Measurements from ENCODE around the gene G2E3.
"Not testable (repeated sequence)": the region's sequence is repeated elsewhere in the genome, so short reads cannot be mapped to it uniquely, and the experiment has no call there.

G2E3 gene

DNA sequence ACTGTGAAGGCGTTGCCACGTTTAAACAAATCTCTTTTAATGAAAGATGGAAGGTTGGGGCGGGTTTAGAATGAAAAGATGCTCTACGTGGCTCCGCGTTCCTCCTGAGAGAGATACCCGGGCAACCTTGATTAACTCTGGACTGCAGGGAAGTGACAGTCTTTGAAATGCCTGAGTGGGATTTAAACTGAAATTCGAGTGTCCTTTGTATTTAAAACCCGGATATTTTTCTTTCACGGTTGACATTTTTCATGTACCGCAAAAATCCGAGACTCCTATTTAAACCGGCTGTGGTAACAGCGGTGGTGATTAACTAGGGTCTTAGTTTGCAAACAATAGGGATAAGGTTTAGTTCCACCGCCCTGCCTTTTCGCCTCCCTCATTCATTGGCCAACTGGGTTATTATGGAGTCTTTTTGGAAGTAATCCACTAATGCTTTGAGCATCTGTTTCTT, 707 bp downstream of the G2E3 start:
- no peak for DNase-seq (ENCODE audit: low spot score)

DNA sequence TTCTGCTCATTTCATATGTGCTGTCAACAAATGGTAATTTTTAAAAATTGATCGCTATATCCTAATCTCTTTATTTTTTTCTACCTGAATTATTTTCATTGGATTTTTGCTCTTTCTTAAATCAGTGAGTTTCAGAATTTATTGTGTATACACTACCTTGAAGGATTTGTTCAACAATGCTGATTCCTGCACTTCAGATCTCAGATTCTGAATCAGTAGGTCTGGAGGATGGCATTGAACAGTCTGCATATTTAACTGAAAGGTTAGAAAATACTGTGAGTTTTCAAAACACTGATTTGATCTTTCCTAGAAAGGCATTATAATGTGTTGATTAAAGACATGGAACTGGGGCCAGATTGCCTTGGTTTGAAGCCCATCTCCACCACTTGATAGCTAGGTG, 1.6 kb downstream of the G2E3 start:
- no peak for DNase-seq (ENCODE audit: low spot score)

DNA sequence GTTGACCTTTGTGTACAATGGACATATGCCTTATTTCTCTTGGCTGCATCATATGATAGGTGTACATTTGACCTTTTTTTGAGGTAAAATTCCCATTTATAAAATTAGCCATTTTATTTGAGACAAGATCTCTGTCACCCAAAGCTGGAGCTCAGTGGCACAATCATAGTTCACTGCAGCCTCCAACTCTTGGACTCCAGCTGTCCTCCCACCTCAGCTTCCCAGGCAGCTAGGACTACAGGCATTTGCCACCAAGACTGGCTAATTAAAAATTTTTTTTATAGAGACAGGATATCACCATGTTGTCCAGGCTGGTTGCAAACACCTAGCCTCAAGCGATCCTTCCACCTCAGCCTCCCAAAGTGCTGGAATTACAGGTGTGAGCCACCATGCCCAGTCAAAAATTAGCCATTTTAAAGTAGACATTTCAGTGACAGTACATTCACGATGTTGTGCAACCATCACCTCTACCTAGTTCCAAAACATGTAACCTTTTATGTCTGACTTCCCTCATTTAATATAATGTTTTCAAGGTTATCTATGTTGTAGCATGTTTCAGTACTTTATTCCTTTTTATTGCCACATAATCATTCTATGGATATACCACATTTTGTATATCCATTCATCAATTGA, 5.4 kb downstream of the G2E3 start:
- DNase-seq (ENCODE audit: low spot score) = no peak

DNA sequence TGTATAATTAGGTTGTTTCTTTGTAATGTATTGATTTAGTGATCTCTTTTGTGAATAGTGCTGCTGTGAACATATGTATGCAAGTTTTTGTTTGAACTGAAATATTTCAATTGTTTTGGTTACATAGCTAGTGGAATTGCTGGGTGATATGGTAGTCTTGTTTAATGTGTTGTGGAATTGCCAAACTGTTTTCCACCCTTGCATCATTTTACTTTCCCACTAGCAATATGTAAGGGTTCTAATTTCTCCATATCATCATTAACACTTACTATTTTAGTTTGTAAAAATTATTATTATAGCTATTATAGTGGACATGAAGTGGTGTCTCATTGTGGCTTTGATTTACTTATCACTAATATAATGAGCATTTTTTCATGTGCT, 5.9 kb downstream of the G2E3 start:
- no peak for DNase-seq (ENCODE audit: low spot score)

DNA sequence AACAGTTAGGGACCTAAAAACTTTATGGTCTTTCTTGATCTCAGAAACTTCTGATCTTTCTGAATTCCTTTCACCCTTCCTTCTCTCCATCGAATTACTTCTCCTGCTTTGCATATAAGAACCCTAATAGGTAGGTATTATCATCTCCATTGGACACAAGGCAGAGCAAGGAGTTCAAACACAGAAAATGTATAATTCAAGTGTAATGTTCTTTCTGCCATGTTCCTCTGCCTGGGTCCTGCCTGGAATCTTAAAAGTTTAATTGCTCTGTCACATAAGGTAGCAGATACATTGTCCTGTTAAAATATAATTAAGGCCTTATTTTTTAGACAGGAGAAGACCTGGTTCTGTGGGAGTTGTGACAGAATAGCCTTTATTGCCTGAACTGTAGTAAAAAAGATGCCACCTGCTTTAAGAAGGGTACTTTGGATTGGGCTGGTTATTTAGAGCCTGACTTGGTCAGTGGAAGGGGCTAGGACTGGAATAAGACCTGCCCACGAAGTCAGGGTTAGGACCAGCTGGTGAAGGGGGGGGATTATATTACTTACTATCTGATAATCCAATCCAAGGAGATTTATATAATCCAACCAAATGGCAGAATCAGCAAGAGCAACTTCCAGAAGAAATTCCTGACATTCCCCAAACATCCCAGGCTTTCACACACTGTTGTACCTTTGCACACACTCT, 10.4 kb downstream of the G2E3 start:
- DNase-seq (ENCODE audit: low spot score) = no peak

DNA sequence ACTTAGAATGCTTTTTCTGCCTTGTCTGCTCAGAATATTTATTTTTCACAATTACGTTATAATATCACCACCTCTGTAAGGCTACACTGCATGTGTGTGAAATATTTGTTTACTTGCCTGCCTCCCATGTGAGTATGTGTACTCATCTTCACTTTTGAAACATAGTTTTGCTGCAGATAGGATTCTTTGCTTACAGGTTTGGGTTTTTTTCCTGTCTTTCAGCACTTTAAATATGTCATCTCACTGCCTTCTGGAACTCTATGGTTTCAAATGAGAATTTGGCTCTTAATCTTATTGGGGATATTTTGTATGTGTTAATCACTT, 10.9 kb downstream of the G2E3 start:
- DNase-seq (ENCODE audit: low spot score) = no peak

DNA sequence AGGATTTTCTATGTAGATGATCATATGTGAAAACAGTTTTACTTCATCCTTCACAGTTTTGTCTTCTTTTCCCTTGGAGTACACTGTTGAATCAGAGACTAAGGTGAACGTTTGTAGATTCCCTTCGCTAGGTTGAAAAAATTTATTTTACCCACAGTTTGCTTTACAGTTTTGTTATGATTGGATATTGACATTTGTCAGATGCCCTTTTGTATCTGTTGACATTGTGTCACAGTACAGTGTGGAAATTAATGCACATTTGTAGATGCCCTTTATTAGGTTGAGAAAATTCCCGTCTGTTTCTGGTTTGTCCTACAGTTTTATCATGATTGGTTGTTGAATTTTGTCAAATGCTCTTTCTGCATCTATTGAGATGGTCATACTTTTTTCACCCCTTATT, 13.3 kb downstream of the G2E3 start:
- no peak for DNase-seq (ENCODE audit: low spot score)

DNA sequence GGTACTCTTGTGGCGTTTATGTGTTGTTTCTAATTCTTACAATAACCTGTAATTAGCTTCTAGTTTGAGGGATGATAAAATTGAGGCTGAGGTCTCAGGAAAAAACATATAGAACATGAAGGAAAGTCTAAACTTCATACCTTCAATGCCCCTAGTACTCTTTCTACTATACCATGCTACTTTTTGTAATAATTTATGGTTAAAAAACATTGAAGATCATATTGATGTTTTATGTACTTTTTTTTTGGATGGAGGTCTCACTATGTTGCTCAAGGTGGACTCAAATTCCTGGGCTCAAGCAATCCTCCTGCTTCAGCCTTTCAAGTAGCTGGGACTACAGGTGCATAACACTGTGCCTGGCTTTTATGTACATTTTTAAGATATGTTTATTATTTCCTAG, 13.8 kb downstream of the G2E3 start:
- no peak for DNase-seq (ENCODE audit: low spot score)

DNA sequence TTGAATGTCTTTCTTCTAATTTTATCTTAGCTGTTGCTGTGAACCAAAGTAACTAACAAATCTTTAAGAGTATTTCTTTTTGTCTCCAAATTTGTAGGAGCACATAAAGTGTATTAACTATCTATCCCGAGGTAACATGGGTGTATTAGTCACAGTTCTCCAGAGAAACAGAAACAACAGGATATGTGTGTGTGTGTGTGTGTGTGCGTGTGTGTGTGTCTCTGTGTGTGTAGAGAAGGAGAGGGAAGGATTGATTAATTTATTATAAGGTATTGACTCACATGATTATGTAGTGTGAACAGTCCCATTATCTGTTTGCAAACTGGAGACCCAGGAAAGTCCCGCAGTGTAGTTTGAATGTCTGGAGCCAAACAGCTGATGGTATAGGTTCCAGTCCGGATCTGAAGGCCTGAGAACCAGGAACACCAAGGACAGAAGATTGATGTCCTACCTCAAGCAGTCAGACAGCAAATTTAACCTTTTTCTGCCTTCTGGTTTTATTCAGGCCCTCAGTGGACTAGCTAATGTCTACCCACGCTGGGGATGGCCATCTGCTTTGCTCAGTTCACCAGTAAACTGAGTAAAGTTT, 14.4 kb downstream of the G2E3 start:
- DNase-seq (ENCODE audit: low spot score) = no peak

DNA sequence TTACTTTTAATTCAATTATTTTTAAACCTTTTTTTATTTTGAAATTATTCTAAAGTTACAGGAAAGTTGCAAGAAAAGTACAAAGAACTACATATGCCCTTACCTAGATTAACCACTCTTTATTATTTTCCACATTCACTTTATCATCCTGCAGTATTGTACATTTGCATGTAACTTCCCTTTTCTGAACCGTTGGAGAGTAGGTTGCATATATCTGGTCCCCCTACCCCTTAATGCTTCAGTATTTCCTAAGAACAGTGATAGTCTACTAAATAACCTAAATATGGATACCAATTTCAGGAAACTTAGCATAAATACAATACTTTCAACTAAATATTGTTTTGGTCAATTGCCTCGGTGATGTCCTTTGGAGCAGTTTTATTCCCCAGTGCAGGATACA, 15.0 kb downstream of the G2E3 start:
- no peak for DNase-seq (ENCODE audit: low spot score)

DNA sequence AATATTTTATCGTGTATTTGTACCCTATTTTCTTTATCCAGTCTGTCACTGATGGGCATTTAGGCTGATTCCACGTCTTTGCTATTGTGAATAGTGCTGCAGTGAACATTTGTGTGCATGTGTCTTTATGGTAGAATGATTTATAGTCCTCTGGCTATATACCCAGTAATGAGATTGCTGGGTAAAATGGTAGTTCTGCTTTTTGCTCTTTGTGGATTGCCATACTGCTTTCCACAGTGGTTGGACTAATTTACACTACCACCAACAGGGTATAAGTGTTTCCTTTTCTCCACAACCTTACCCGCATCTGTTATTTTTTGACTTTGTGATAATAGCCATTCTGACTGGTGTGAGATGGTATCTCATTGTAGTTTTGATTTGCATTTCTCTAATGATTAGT, 15.8 kb downstream of the G2E3 start:
- DNase-seq (ENCODE audit: low spot score) = not testable (repeated sequence)

DNA sequence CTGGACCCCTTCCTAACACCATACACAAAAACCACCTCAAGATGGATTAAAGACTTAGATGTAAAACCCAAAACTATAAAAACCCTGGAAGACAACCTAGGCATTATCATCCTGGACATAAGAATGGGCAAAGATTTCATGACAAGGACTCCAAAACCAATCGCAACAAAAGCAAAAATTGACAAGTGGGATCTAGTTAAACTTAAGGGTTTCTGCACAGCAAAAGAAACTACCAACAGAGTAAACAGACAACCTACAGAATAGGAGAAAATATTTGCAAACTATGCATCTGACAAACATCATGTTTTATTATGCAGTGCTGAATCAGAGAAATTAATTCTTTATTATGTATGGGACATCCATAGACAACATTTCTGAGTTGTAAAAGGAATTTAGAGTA, 17.4 kb downstream of the G2E3 start:
- not testable (repeated sequence) for DNase-seq (ENCODE audit: low spot score)

DNA sequence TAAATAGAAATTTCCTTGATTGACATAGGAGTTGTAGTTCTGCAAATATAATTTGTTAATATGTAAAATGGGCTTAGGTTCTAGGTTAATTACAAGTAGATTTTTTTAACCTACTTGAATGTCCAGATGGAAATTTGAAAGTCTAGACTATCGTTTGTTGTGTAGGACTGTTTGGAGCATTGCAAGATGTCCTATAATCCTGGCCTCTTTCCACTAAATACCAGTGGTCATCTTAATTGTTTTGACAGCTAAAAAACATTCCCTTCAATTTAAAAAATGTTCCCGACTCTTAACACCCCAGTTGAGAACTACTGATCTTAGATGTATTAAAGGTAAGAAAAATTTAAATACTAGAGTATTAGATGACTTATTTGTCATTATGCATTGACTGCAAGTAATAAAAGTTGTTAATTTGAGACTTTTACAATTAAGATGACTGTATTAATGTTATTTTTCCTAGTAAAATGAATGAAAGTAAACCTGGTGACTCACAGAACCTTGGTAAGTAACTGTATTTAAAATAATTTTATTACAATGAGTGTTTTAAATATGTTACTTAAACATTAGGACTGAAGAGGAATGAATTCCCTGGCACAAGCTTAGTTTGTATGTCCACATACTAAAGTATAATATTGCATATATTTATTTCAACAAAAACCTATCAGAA, 21.8 kb downstream of the G2E3 start:
- no peak for DNase-seq (ENCODE audit: low spot score)

DNA sequence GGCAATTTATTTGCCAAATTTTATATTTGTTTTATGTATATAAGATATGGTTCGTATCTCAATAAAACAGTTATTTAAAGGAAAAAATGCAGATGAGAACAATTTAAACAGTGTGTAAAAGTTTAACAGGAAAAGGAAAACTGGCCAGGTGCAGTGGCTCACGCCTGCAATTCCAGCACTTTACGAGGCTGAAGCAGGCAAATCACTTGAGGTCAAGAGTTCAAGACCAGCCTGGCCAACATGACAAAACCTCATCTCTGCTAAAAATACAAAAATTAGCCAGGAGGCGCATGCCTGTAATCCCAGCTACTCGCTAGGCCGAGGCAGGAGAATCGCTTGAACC, 22.3 kb downstream of the G2E3 start:
- no peak for DNase-seq (ENCODE audit: low spot score)

DNA sequence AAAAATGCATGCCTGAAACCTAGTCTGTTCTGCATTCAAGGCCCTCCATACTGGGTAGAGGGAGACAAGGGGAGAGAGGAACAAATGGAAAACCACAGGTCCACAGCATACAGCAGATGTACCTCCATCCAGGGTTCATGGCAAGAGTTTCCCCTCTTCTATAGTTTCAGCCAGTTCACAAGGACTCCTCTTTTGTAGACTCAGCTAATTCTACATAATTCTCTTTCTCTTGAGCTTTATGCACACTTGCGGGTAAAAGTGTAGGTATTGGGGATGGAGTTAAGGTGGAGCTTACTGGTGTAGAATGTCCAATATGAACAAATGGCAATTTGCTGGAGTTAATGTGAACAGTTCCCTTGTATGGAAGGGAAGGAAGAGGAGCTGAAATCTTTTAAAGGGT, 23.4 kb downstream of the G2E3 start:
- no peak for DNase-seq (ENCODE audit: low spot score)

DNA sequence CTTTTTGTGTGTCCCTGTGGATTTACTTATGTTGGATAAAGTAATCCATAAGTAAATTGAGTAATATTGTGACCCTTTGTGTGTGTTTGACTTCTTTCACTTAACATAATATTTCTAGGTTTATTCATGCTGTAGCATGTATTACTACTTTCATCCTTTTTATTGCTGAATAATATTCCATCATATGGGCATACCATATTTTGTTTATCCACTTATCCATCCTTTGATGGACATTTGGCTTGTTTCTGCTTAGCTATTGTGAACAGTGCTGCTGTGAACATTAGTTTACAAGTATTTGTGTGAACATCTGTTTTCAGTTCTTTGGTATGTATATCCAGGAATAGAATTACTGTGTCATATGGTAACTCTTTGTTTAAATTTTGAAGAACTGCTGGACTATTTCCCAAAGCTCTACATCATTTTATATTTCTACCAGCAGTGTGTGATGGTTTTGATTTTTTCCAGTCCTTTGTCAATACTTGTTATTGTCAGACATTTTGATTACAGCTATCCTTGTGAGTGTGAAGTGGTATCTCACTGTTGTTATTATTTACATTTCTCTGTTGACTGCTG, 25.2 kb downstream of the G2E3 start:
- no peak for DNase-seq (ENCODE audit: low spot score)

DNA sequence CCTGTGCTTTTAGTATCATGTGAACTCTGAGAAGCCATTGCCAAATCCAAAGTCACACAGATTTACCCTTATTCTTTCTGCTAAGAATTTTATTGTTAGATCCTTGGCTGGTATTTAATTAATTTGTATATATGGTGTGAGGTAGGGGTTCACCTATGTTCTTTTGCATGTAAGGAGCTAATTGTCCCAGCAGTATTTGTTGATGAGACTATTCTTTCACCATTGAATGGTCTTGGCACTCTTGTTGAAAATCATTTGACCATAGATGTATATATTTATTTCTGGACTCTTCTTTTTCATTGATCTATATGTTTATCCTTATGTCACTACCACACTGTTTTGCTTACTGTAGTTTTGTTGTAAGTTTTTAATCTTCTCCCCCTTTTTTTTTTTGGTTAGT, 26.2 kb downstream of the G2E3 start:
- no peak for DNase-seq (ENCODE audit: low spot score)

DNA sequence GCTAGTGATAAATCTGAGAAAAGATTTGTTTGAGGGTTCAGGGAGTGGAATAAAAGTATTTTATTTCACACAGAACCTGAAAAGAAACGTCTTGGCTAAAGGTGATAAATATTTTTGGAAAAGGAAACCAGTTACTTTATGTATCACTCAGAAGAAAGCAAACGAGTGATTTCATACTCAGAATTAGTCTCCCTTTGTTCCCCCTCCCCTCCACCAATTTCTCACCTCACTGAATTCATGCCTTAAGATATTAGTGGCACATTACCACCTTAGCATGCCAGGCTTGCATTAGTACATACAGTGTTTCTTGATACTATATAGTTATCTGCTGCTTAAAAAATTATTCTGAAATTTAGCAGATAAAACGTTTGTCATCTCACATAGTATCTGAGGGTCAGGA, 28.2 kb downstream of the G2E3 start:
- no peak for DNase-seq (ENCODE audit: low spot score)

DNA sequence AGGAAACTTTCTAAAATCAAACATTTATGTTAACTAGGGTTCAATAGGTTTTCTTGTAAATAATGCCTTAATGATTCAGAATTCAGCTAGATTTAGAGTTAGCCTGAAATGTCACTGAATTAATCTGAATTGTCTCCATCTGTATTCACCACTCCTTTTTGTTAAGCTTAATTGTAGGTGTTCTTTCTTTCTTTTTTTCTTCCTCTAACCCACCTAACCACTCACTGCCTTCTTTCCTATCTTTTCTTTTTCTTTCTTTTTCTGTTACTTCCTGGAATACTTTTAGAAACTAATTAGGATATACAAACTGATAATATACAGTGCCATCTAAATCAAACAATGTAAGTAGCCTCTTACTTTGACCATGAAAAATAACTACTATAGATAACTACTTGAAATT, 29.9 kb downstream of the G2E3 start:
- no peak for DNase-seq (ENCODE audit: low spot score)

DNA sequence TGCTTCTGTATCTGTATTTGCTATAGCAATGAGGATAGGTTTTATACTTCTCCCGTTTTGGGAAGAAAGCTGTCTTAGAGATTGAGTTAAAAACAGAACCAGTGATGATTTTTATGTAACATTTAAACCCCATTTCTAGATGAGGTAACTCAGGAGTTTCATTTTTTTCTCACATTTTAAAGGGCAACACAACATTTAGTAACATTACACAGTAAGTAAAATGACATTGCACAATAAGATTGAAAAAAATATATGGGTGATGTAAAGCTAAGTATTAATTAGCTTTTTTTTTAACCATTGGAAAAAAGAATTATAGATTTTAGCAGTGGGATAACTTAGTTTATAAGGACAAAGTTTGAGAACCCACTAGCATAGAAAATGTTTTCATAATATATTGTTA, 38.0 kb downstream of the G2E3 start:
- no peak for DNase-seq (ENCODE audit: low spot score)

DNA sequence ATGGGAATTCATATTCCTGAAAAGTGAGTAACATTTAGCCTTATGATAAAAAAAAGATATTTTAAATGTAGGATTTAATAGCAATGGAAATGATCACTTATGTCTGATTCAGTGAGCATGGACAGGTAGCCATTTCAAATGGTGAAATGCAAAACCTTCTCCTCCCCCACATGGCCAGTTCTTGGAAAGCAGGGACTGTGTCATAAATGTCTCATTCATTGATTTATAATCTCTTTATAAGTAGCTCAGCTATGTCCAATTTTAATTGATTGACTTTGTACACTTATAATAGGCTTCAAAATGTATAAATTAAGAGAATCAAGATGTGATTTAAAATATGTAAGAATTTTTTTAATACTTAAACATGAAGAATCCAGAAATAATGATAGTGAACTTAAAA, 38.5 kb downstream of the G2E3 start:
- DNase-seq (ENCODE audit: low spot score) = no peak

DNA sequence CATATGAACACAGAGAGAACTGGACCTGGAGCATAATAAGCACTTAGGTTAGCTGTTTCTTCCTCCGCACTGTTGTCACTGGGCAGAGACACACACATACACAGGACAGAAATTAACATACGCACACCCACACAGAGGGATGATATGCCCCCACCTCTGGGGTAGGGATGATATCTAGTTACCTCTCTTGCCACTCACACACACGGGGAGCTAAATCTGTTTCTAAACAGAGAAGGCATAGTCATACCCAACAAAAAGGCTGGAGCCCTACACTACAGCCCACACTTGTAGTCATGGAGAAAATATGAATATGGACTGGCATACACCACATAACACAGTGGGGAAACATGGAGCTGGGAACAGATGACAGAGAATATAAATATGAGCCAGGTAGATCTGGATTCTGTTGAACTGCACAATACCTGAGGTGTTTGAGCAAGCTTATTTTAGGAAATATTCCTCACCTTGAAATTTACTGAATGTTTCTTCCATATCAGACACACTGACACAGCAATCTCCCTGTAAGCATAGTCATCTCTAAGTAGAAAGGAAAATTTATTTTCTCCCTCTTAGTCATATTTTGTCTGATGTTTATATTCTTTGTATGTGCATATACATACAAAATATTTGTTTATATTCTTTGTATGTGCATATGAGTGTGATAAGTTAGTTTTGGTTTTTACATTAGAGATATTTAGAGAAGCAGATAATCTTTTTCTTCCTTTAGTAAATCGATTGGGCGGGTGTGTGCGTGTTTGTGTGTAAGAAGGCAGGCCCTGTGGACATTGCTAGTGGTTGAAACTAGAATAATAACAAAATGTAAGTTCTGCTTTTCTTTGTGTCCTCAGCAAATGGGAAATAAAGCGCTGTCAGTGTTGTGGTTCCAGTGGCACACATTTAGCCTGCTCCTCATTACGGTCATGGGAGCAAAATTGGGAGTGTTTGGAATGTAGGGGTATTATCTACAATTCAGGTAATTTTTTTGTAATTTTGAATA, 42.3 kb downstream of the G2E3 start:
- no peak for DNase-seq (ENCODE audit: low spot score)

All from putamen (tissue), 1 donor.